GM12864 (cell line): ENCODE measurements around the gene TTC39B.

Source experiments
- DNase-seq: peaks from one replicate; pipeline ENCODE4 v3.0.0-alpha.2; 2011; ENCODE audit warnings: low read depth
- H3K4me3 ChIP-seq: 2 replicates; pipeline ENCODE4 v1.5.1; 2011; ENCODE audit warnings: mild to moderate bottlenecking, low read depth, low read length, control low read depth
- TF ChIP-seq, protein P1 (sequence below): IDR thresholded peaks from 2 replicates; pipeline ENCODE4 v1.5.1; 2011; ENCODE audit warnings: low read depth, mild to moderate bottlenecking, moderate library complexity, low read length, control low read depth, inconsistent platforms; ENCODE audit errors: missing control alignments

TTC39B gene

DNA sequence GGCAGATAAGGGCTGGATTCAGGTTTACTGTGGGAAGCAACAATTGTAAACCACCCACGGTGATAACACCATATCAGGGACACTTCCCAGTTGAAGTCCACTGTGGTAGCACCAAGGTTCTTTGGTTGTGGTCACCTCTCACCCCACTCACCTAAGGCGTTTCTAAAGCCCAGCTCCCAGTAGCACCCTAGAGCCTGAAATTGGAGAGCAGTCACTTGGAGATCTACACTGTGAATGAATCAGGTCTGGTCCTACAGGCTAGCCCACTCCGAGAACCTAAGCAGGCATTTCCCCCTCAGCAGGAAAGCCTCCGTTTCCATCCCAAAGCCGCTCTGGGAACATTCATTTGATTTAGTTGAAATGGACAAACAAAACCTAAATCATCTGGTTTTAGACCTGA, 191.3 kb downstream of the TTC39B start:
- H3K4me3 ChIP-seq: no peak overlapping the region
- DNase-seq: no peak
- TF ChIP-seq, protein P1, sequence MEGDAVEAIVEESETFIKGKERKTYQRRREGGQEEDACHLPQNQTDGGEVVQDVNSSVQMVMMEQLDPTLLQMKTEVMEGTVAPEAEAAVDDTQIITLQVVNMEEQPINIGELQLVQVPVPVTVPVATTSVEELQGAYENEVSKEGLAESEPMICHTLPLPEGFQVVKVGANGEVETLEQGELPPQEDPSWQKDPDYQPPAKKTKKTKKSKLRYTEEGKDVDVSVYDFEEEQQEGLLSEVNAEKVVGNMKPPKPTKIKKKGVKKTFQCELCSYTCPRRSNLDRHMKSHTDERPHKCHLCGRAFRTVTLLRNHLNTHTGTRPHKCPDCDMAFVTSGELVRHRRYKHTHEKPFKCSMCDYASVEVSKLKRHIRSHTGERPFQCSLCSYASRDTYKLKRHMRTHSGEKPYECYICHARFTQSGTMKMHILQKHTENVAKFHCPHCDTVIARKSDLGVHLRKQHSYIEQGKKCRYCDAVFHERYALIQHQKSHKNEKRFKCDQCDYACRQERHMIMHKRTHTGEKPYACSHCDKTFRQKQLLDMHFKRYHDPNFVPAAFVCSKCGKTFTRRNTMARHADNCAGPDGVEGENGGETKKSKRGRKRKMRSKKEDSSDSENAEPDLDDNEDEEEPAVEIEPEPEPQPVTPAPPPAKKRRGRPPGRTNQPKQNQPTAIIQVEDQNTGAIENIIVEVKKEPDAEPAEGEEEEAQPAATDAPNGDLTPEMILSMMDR: no peak

DNA sequence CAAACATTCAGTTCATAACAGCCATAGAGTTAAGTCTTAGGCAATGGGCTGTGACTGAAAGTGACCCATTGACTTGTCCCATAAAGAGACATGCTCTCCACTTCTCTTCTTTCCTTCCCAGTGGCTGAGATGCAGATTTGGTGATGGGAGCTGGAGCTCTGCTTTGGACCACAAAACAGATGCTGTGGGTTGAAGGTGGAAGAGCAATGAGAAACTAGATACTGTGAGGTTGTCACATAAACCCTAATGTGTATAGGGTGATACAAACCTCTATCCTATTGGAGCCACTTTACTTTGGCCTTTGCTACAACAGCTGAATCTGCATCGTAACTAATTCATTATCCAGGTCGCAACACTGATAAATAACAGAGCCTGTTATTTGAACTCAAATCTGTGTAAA, 192.0 kb downstream of the TTC39B start:
- no peak for DNase-seq
- TF ChIP-seq, protein P1: no peak
- no peak overlapping the region for H3K4me3 ChIP-seq
